HG03196 (cell line): ENCODE results near the gene SLC9A3.
"Not testable (repeated sequence)": the region's sequence is repeated elsewhere in the genome, so short reads cannot be mapped to it uniquely, and the experiment has no call there.

Experiments
- ATAC-seq: cut with Tn5 transposase; IDR thresholded peaks from one replicate; pipeline ENCODE4 v1.9.1; 2021; ENCODE audit not compliant: unreplicated experiment

Gene SLC9A3

GRCh38 chr5:511476-511875 lies 12.8 kb downstream of the SLC9A3 start:
- no peak for ATAC-seq

- no peak for ATAC-seq
Measured at GRCh38 chr5:510521-510920, 13.7 kb downstream of the SLC9A3 start.

GRCh38 chr5:509611-510185 lies 14.6 kb downstream of the SLC9A3 start:
- no peak for ATAC-seq

GRCh38 chr5:507986-508575 lies 16.2 kb downstream of the SLC9A3 start:
- not testable (repeated sequence) for ATAC-seq

GRCh38 chr5:505951-506525 lies 18.2 kb downstream of the SLC9A3 start:
- ATAC-seq = no peak

- no peak for ATAC-seq
Measured at GRCh38 chr5:504326-505154, 19.7 kb downstream of the SLC9A3 start.

GRCh38 chr5:502325-503079 lies 21.7 kb downstream of the SLC9A3 start:
- ATAC-seq = no peak

GRCh38 chr5:501831-502184 lies 22.4 kb downstream of the SLC9A3 start:
- no peak for ATAC-seq

- ATAC-seq = no peak
Measured at GRCh38 chr5:501105-501830, 23.0 kb downstream of the SLC9A3 start.

GRCh38 chr5:500491-500890 lies 23.8 kb downstream of the SLC9A3 start:
- ATAC-seq = no peak

GRCh38 chr5:499233-500209 lies 24.7 kb downstream of the SLC9A3 start:
- ATAC-seq = no peak

GRCh38 chr5:497871-498509 lies 26.3 kb downstream of the SLC9A3 start:
- ATAC-seq = no peak

- no peak for ATAC-seq
Measured at GRCh38 chr5:497090-497700, 27.1 kb downstream of the SLC9A3 start.

GRCh38 chr5:496028-496427 lies 28.2 kb downstream of the SLC9A3 start:
- no peak for ATAC-seq

- ATAC-seq = no peak
Measured at GRCh38 chr5:494667-495255, 29.5 kb downstream of the SLC9A3 start.

- ATAC-seq = no peak
Measured at GRCh38 chr5:493758-494157, 30.5 kb downstream of the SLC9A3 start.

- ATAC-seq = no peak
Measured at GRCh38 chr5:493119-493701, 31.0 kb downstream of the SLC9A3 start.
